Small intestine (tissue), 7 donors: ENCODE results near the gene DDX4. TPM values are rescaled to one million over a fixed set of nuclear protein-coding genes. Genes with fewer than 3 reads are reported as not detected.
"Not testable (repeated sequence)": the region's sequence is repeated elsewhere in the genome, so short reads cannot be mapped to it uniquely, and the experiment has no call there.

ENCODE experiments used
- DNase-seq, 2 donors: peaks; one replicate each; pipeline versions ENCODE4 v3.0.0 to v3.0.0-alpha.2; 2013
- FAIRE-seq: peaks from 2 replicates; lab custom pipeline; 2012; peaks lifted over from hg19 to GRCh38; lab: Jason Lieb, UNC
- H3K27ac ChIP-seq, 3 donors: one replicate each; pipeline ENCODE4 v1.5.1; 2013; ENCODE audit warnings: low read length in 2 of 3, mild to moderate bottlenecking in 2 of 3, control low read depth in 1 of 3, inconsistent platforms in 1 of 3, low read depth in 1 of 3, moderate library complexity in 1 of 3
- H3K27me3 ChIP-seq, 3 donors: one replicate each; pipeline ENCODE4 v1.6.1; 2013; ENCODE audit warnings: low read length in 3 of 3, inconsistent platforms in 1 of 3; ENCODE audit not compliant: control insufficient read depth in 3 of 3, insufficient read depth in 3 of 3
- H3K36me3 ChIP-seq, 3 donors: one replicate each; pipeline ENCODE4 v1.6.1; 2013; ENCODE audit warnings: low read length in 3 of 3, inconsistent platforms in 1 of 3, low read depth in 1 of 3, mild to moderate bottlenecking in 1 of 3, moderate library complexity in 1 of 3; ENCODE audit not compliant: control insufficient read depth in 3 of 3, insufficient read depth in 2 of 3
- H3K4me1 ChIP-seq, 3 donors: one replicate each; pipeline ENCODE4 v1.6.1; 2013; ENCODE audit warnings: low read length in 2 of 3, inconsistent platforms in 1 of 3, low read depth in 1 of 3, mild to moderate bottlenecking in 1 of 3, moderate library complexity in 1 of 3; ENCODE audit not compliant: control insufficient read depth in 3 of 3, insufficient read depth in 2 of 3
- H3K4me3 ChIP-seq, 3 donors: one replicate each; pipeline ENCODE4 v1.5.1; 2013; ENCODE audit warnings: low read length in 3 of 3, control low read depth in 1 of 3, inconsistent platforms in 1 of 3, low read depth in 1 of 3, mild to moderate bottlenecking in 1 of 3, moderate library complexity in 1 of 3
- H3K9me3 ChIP-seq, 2 donors: one replicate each; pipeline ENCODE4 v1.6.1; 2013; ENCODE audit warnings: low read depth in 1 of 2, low read length in 1 of 2; ENCODE audit not compliant: control insufficient read depth in 2 of 2, insufficient read depth in 1 of 2
- WGBS, 3 donors: extraction: QIAGEN DNeasy Blood & Tissue Kit; methylation state at CpG; one replicate each; pipeline ENCODE4 v1.1.7; 2013; 5-methylcytosine and 5-hydroxymethylcytosine counted together
- polyA plus RNA-seq, 4 donors: library from polyadenylated mRNA; stranded (reverse) in 3 of 4; unstranded in 1 of 4; fragments of 200-250 nt in 3 of 4; fragments of 120-200 nt in 1 of 4; gene quantifications; one replicate each; pipeline versions ENCODE4 v1.2.1 to v1.2.3, GENCODE V29; 2013
- donor health status: healthy with polysubstance abuse.
- donor health status: control.
- donor health status: control.
- donor health status: Bipolar disorder and iron deficiency.
- donor health status: healthy.

Gene DDX4
- polyA plus RNA-seq, 4 donors = 0.01 TPM; not detected in 3

DNA sequence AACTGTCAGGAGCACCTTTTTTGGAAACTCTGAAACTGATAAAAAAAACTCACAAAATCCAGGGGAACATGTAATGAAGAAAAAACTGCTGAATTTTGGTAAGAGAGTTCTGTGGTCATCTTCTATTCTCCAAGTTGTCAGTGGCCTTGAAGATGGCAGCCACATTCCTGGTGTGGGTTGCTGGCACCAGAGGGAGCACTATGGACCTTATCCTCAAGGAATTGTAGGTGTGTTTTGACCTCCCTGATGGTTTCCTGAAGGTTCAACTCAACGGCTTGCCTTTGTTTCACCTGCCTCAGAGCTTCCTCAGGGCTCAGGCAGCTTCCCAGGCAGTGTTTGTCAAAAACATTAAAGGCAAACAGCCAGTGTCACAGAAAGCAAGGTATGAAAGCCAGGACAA, 23.5 kb upstream of the DDX4 start:
- Histone ChIP-seq H3K4me3 (no peak overlapping the region), H3K4me1 (peaks cover 0 to 6% (median 4%) of the 10 kb centered on the region in 3 donors), H3K27ac (no peak overlapping the region), H3K36me3 (peaks cover 0 to 3% (median 0%) of the 10 kb centered on the region in 3 donors), H3K27me3 (no peaks in the 10 kb centered on the region), H3K9me3 (peaks cover 0 to 12% of the 10 kb centered on the region in 2 donors)
- no peak for FAIRE-seq
- peak in 1 of 2 donors; percentile 29 for DNase-seq
- WGBS, 3 donors = 3 to 59% (median 25%) methylated on average over 1 of the region's 1 CpG

- Histone ChIP-seq H3K4me1 (peaks cover 0 to 6% (median 4%) of the 10 kb centered on the region in 3 donors), H3K36me3 (peaks cover 0 to 3% (median 0%) of the 10 kb centered on the region in 3 donors), H3K9me3 (peaks cover 0 to 12% of the 10 kb centered on the region in 2 donors), H3K27ac (no peak overlapping the region), H3K4me3 (no peak overlapping the region), H3K27me3 (no peaks in the 10 kb centered on the region)
- no peak for DNase-seq
- FAIRE-seq = no peak
- 63 to 78% (median 73%) methylated on average over 6 of the region's 6 CpGs for WGBS, 3 donors
Measured at GRCh38 chr5:55714749-55715148, 23.1 kb upstream of the DDX4 start.

GRCh38 chr5:55715519-55716078, 22.3 kb upstream of the DDX4 start:
- peaks cover 0 to 6% (median 4%) of the 10 kb centered on the region in 3 donors for H3K4me1 ChIP-seq
- WGBS, 3 donors = 96 to 98% (median 96%) methylated on average over 6 of the region's 6 CpGs
- H3K27ac ChIP-seq = no peak overlapping the region
- H3K4me3 ChIP-seq = no peak overlapping the region
- DNase-seq (no peak), FAIRE-seq (no peak)
- no peaks in the 10 kb centered on the region for H3K36me3 ChIP-seq
- no peaks in the 10 kb centered on the region for H3K27me3 ChIP-seq
- H3K9me3 ChIP-seq = peaks cover 0 to 12% of the 10 kb centered on the region in 2 donors

- H3K4me1 ChIP-seq = not testable (repeated sequence)
Measured at GRCh38 chr5:55719026-55719425, 18.8 kb upstream of the DDX4 start.

DNA sequence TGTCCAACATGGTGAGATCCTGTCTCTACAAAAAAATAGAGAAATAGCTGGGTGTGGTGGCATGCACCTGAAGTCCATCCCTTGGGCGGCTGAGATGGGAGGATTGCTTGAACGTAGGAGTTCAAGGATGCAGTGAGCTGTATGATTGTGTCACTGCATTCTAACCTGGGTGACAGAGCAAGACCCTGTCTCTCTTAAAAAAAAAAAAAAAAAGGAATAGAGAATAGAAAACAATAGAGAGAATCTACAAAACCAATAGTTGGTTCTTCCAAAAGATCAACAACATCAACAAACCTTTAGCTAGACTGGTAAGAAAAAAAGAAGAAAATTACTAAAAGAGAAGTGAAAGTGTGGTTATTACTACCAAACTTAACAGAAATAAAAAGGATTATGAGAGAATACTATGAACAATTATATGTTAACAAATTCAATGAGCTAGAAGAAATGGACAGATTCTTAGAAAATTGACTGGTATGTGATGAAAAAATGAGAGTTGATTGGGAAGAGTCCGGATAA, 17.6 kb upstream of the DDX4 start:
- H3K27me3 ChIP-seq = no peaks in the 10 kb centered on the region
- H3K27ac ChIP-seq = no peak overlapping the region
- peaks cover 0 to 12% of the 10 kb centered on the region in 2 donors for H3K9me3 ChIP-seq
- WGBS, 3 donors = 81 to 90% (median 85%) methylated on average over 3 of the region's 3 CpGs
- FAIRE-seq = no peak
- H3K4me1 ChIP-seq = no peaks in the 10 kb centered on the region
- no peaks in the 10 kb centered on the region for H3K36me3 ChIP-seq
- H3K4me3 ChIP-seq = no peak overlapping the region
- DNase-seq = no peak

More at GRCh38 chr5:55719026-55719425, 18.8 kb upstream of the DDX4 start:
- not testable (repeated sequence) for H3K4me3 ChIP-seq, H3K36me3 ChIP-seq, H3K27me3 ChIP-seq, DNase-seq, H3K27ac ChIP-seq, FAIRE-seq
- peaks cover 0 to 12% of the 10 kb centered on the region in 2 donors for H3K9me3 ChIP-seq
- WGBS, 3 donors = 97 to 100% (median 98%) methylated on average over 2 of the region's 2 CpGs

DNA sequence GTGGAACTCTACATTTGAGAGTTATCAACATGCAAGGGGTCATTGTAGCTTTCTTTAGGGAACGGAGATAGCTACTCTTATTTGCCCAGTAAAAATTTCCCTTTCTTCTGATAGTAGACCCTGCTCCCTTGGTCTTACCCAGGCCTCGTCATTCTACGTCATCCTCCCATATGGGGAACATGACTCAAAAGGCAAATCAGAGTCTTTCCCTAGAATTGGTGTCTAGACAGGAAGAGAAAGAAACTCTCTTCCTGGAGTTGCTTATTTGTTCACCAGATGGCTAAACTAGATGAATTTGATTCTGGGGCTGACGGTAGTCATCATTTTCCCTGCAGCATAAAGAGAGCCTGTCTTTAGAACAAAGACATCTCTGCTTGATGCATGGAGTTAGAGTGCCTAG, 13.6 kb upstream of the DDX4 start:
- no peaks in the 10 kb centered on the region for H3K36me3 ChIP-seq
- no peaks in the 10 kb centered on the region for H3K4me1 ChIP-seq
- no peak overlapping the region for H3K27ac ChIP-seq
- H3K4me3 ChIP-seq = no peak overlapping the region
- FAIRE-seq (no peak), DNase-seq (no peak)
- H3K27me3 ChIP-seq = no peaks in the 10 kb centered on the region
- H3K9me3 ChIP-seq = no peaks in the 10 kb centered on the region
- WGBS, 3 donors = 76 to 81% (median 79%) methylated on average over 4 of the region's 4 CpGs

GRCh38 chr5:55731848-55732247, 6.0 kb upstream of the DDX4 start:
- 12 to 63% (median 38%) methylated on average over 3 of the region's 3 CpGs for WGBS, 3 donors
- FAIRE-seq (no peak), DNase-seq (no peak)
- H3K9me3 ChIP-seq = no peaks in the 10 kb centered on the region
- H3K4me3 ChIP-seq = no peak overlapping the region
- no peak overlapping the region for H3K27ac ChIP-seq
- H3K4me1 ChIP-seq = no peaks in the 10 kb centered on the region
- no peaks in the 10 kb centered on the region for H3K27me3 ChIP-seq
- H3K36me3 ChIP-seq = no peaks in the 10 kb centered on the region

- Histone ChIP-seq H3K4me3 (no peak overlapping the region), H3K9me3 (no peaks in the 10 kb centered on the region), H3K27me3 (no peaks in the 10 kb centered on the region), H3K4me1 (no peaks in the 10 kb centered on the region), H3K27ac (no peak overlapping the region), H3K36me3 (no peaks in the 10 kb centered on the region)
- DNase-seq = no peak
- FAIRE-seq = no peak
Measured at GRCh38 chr5:55732585-55732984, 5.3 kb upstream of the DDX4 start.

GRCh38 chr5:55734658-55735057, 3.2 kb upstream of the DDX4 start:
- Histone ChIP-seq H3K36me3 (no peaks in the 10 kb centered on the region), H3K27ac (no peak overlapping the region), H3K27me3 (no peaks in the 10 kb centered on the region), H3K4me3 (no peak overlapping the region), H3K4me1 (no peaks in the 10 kb centered on the region), H3K9me3 (no peaks in the 10 kb centered on the region)
- FAIRE-seq (no peak), DNase-seq (no peak)
- WGBS, 3 donors = 49 to 82% (median 57%) methylated on average over 1 of the region's 1 CpG
